CD4-positive, CD25-positive, alpha-beta regulatory T cell (primary cell): ENCODE data around the gene STAM. TPM values are rescaled to one million over a fixed set of nuclear protein-coding genes. Genes with fewer than 3 reads are reported as not detected.
A peak's percentile ranks its signal among the peaks of the same experiment; 100 is the strongest.
"Not testable (repeated sequence)": the region's sequence is repeated elsewhere in the genome, so short reads cannot be mapped to it uniquely, and the experiment has no call there.

Source experiments
- ATAC-seq, 2 donors: fragments of 150-1000 bp; cut with Tn5 transposase; one replicate each; pipeline ENCODE4 v1.10.0; 2021; ENCODE audit warnings: low read depth in 2 of 2, moderate number of reproducible peaks in 2 of 2, moderate library complexity in 1 of 2
- DNase-seq, 3 donors: peaks; one replicate each; pipeline versions ENCODE4 v3.0.0 to v3.0.0-alpha.2; 2012 to 2022; ENCODE audit warnings: mixed read lengths in 1 of 3
- H3K27ac ChIP-seq: one replicate; pipeline ENCODE4 v1.7.0; 2013; ENCODE audit warnings: mild to moderate bottlenecking, low read length; ENCODE audit not compliant: insufficient read depth, poor library complexity, severe bottlenecking
- H3K27me3 ChIP-seq: one replicate; pipeline ENCODE4 v1.7.0; 2013; ENCODE audit warnings: low read length; ENCODE audit not compliant: control insufficient read depth, insufficient read depth
- H3K36me3 ChIP-seq: one replicate; pipeline ENCODE4 v1.7.0; 2013; ENCODE audit warnings: mild to moderate bottlenecking, low read length, moderate library complexity; ENCODE audit not compliant: control insufficient read depth, insufficient read depth
- H3K4me1 ChIP-seq: 2 replicates; pipeline ENCODE4 v1.7.0; 2013; ENCODE audit warnings: mild to moderate bottlenecking, low read length; ENCODE audit not compliant: insufficient read depth, control insufficient read depth, poor library complexity, severe bottlenecking
- H3K4me3 ChIP-seq: one replicate; pipeline ENCODE4 v1.7.0; 2013; ENCODE audit warnings: low read depth, mild to moderate bottlenecking, low read length, moderate library complexity
- H3K9me3 ChIP-seq, 2 experiments: 1 replicate in 1 of 2; 2 replicates in 1 of 2; pipeline ENCODE4 v1.7.0; 2013; ENCODE audit warnings: low read length in 2 of 2, mild to moderate bottlenecking in 1 of 2, moderate library complexity in 1 of 2; ENCODE audit not compliant: control insufficient read depth in 2 of 2
- H3K27ac Mint-ChIP-seq, 3 donors: one replicate each; pipeline ENCODE4 v1.8.0; 2020 to 2022; ENCODE audit warnings: mild to moderate bottlenecking in 3 of 3, mixed read lengths in 3 of 3, moderate library complexity in 2 of 3
- H3K27me3 Mint-ChIP-seq: one replicate; pipeline ENCODE4 v1.8.0; 2022; ENCODE audit warnings: mild to moderate bottlenecking, mixed read lengths
- H3K36me3 Mint-ChIP-seq: one replicate; pipeline ENCODE4 v1.8.0; 2020; ENCODE audit warnings: mixed read lengths
- H3K4me1 Mint-ChIP-seq, 4 donors: one replicate each; pipeline ENCODE4 v1.8.0; 2020 to 2022; ENCODE audit warnings: mixed read lengths in 4 of 4, mild to moderate bottlenecking in 1 of 4
- H3K4me3 Mint-ChIP-seq, 4 donors: one replicate each; pipeline ENCODE4 v1.8.0; 2020 to 2022; ENCODE audit warnings: mild to moderate bottlenecking in 4 of 4, mixed read lengths in 4 of 4, moderate library complexity in 3 of 4
- H3K9me3 Mint-ChIP-seq, 7 donors: one replicate each; pipeline ENCODE4 v1.8.0; 2020 to 2022; ENCODE audit warnings: mixed read lengths in 7 of 7, mild to moderate bottlenecking in 3 of 7, moderate library complexity in 2 of 7
- polyA plus RNA-seq, 4 donors: library from polyadenylated mRNA; unstranded; fragments of 300-500 nt; fragmentation: Illumina TruSeq; gene quantifications; one replicate each; pipeline ENCODE4 v1.2.3, GENCODE V29; 2021
- total RNA-seq: library from RNA; stranded (reverse); gene quantifications from one replicate; pipeline ENCODE4 v1.2.3, GENCODE V29; 2022

Gene STAM
- total and polyA plus RNA-seq, 5 donors from 2014 or later = 48.0 to 154 (median 69.6) TPM

DNA sequence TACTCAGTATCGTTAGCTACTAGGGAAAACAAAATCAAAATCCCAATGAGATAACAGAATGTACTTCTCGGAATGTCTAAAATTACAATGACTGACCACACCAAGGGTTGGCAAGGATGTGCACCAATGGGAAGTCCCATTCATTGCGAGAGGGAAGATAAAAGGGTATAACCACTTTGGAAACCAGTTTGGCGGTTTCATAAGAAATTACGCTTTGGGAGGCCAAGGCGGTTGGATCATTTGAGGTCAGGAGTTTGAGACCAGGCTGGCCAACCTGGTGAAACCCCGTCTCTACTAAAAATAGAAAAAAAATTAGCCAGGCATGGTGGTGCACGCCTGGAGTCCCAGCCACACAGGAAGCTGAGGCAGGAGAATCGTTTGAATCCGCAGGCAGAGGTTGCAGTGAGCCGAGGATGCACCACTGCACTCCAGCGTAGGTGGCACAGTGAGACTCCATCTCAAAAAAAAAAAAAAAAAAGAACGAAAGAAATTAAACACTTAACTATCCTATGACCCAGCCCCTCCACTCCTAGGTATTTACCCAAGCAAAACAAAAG is 34.4 kb upstream of the STAM start:
- H3K4me3 Mint-ChIP-seq = peak overlapping the region in 1 of 4 donors; percentile 63
- no peaks in the 10 kb centered on the region for H3K27me3 Mint-ChIP-seq
- H3K9me3 Mint-ChIP-seq = peaks cover 0 to 1% (median 0%) of the 10 kb centered on the region in 7 donors
- H3K4me1 ChIP-seq = no peaks in the 10 kb centered on the region
- no peak for DNase-seq
- H3K27ac Mint-ChIP-seq = peak overlapping the region in 1 of 3 donors; percentile 42
- no peaks in the 10 kb centered on the region for H3K9me3 ChIP-seq
- H3K36me3 ChIP-seq = no peaks in the 10 kb centered on the region
- H3K36me3 Mint-ChIP-seq = peaks cover 3% of the 10 kb centered on the region
- no peaks in the 10 kb centered on the region for H3K27me3 ChIP-seq
- H3K4me3 ChIP-seq = no peak overlapping the region
- peaks cover 24 to 60% (median 40%) of the 10 kb centered on the region in 4 donors for H3K4me1 Mint-ChIP-seq
- ATAC-seq = no peak
- no peak overlapping the region for H3K27ac ChIP-seq

- peaks cover 10% of the 10 kb centered on the region for H3K4me1 ChIP-seq
- ATAC-seq = peak; percentile 51 to 57
- H3K36me3 ChIP-seq = peaks cover 3% of the 10 kb centered on the region
- peaks cover 13 to 36% (median 22%) of the 10 kb centered on the region in 4 donors for H3K4me1 Mint-ChIP-seq
- H3K9me3 ChIP-seq = no peaks in the 10 kb centered on the region
- peak overlapping the region; percentile 82 for H3K4me3 ChIP-seq
- peak; percentile 2 to 58 (median 36) for DNase-seq
- H3K36me3 Mint-ChIP-seq = no peaks in the 10 kb centered on the region
- peak overlapping the region; percentile 41 for H3K27ac ChIP-seq
- peaks cover 5% of the 10 kb centered on the region for H3K27me3 Mint-ChIP-seq
- H3K27me3 ChIP-seq = no peaks in the 10 kb centered on the region
- peak overlapping the region; percentile 83 to 89 (median 84) for H3K4me3 Mint-ChIP-seq
- H3K9me3 Mint-ChIP-seq = no peaks in the 10 kb centered on the region
- H3K27ac Mint-ChIP-seq = peak overlapping the region in 1 of 3 donors; percentile 42
These were observed 27.4 kb upstream of the STAM start for GRCh38 chr10:17616403-17617030.

DNA sequence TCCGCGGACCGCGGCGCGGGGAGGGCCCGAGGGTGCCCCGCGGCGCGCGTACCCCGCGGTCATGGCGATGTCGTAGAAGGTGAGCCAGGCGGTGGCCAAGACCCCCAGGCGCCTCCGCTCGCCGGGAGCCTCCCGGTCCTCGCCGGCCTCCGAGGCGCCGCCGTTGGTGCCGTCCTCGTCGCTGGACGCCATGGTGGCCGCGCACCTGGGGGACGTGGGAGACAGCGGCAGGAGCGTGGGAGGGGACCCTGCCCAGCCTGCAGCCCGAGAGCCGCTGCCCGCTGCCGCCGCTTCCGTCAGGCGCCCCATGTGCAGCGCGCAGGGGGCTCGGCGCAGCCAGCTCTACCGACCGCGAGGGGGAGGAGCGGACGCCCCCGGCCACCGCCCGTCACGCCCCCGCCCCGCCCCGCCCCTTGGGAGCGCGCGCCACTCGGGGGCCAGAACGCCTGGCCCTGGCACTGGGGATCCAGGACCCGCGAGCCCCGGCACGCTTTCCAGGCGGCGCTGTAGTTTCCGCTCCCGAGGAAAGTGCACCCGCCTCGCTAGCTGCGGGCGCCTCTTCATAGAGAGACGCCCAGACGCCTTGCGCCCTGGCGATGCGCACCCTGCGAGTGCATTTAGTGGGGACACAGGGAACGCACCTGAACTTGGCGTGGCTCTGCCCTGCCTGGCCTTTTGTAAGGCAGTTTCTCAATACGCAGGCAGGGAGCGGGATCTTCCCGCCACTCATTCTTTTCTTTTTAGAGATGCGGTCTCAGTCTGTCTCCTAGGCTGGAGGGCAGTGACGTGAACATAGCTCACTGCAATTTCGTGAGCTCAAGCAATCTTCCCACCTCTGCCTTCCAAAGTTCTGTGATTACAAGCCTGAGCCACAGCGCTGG is 26.7 kb upstream of the STAM start, which contains the start of gene HACD1:
Gene HACD1, minus strand, starts transcription at position 344 of the 881 bp plus-strand sequence. Its CDS starts 35 bp downstream, at position 309.
- Mint-ChIP-seq H3K27me3 (peaks cover 9% of the 10 kb centered on the region), H3K27ac (peak within 1 kb of the TSS; percentile 72 to 83 (median 78)), H3K9me3 (no peaks in the 10 kb centered on the region), H3K4me1 (peaks cover 13 to 31% (median 18%) of the 10 kb centered on the region in 4 donors), H3K36me3 (no peaks in the 10 kb centered on the region), H3K4me3 (peak within 1 kb of the TSS; percentile 90 to 94 (median 94))
- Histone ChIP-seq H3K9me3 (no peaks in the 10 kb centered on the region), H3K27ac (peak within 1 kb of the TSS; percentile 41), H3K36me3 (peaks cover 3% of the 10 kb centered on the region), H3K4me3 (peak within 1 kb of the TSS; percentile 86), H3K4me1 (peaks cover 10% of the 10 kb centered on the region), H3K27me3 (no peaks in the 10 kb centered on the region)
- DNase-seq (peak; percentile 62 to 70 (median 69)), ATAC-seq (peak; percentile 65 to 77)

DNA sequence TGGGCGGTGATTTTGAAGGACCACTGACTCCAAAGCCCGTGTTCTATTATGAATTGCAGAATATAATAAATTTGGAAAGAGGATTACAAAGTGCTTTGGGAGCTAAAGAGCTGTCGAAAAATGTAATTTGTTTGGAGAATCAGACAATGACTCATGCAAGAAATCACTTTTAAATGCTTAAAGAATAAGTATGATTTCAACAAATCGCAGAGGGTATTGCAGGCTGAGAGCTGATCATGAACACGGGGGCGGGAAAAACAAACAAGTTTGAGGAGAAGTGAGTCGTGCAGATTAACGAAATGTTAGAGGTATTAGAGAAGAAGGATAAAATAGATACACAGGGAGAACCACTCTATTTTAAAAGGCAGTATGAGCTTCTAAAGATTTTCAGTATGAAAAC is 21.9 kb upstream of the STAM start:
- H3K4me3 Mint-ChIP-seq = peak overlapping the region in 1 of 4 donors; percentile 39
- Histone ChIP-seq H3K4me1 (peaks cover 6% of the 10 kb centered on the region), H3K9me3 (no peaks in the 10 kb centered on the region), H3K27me3 (no peaks in the 10 kb centered on the region), H3K4me3 (no peak overlapping the region), H3K36me3 (no peaks in the 10 kb centered on the region), H3K27ac (no peak overlapping the region)
- no peaks in the 10 kb centered on the region for H3K36me3 Mint-ChIP-seq
- peaks cover 23% of the 10 kb centered on the region for H3K27me3 Mint-ChIP-seq
- no peaks in the 10 kb centered on the region for H3K9me3 Mint-ChIP-seq
- H3K4me1 Mint-ChIP-seq = peaks cover 0 to 9% (median 3%) of the 10 kb centered on the region in 4 donors
- no peak overlapping the region for H3K27ac Mint-ChIP-seq
- ATAC-seq (no peak), DNase-seq (no peak)

DNA sequence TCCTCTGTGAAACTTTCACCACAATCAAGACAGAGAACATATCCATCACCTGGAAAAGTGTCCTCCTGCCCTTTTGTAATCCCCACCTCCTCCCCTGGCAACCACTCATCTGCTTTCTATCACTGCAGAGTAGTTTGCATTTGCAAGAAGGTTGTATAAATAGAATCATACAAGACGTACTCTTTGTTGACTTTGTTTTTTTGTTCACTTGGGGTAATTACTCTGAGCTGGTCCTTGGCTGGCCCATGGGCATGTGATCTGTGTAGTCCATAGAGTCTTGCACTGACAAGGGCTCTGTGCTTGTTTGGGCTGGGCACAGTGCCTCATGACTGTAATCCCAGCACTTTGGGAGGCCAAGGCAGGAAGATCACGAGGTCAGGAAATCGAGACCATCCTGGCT is 19.0 kb upstream of the STAM start:
- no peaks in the 10 kb centered on the region for H3K4me1 Mint-ChIP-seq
- H3K36me3 Mint-ChIP-seq = no peaks in the 10 kb centered on the region
- no peaks in the 10 kb centered on the region for H3K9me3 Mint-ChIP-seq
- no peaks in the 10 kb centered on the region for H3K36me3 ChIP-seq
- DNase-seq (no peak), ATAC-seq (no peak)
- no peaks in the 10 kb centered on the region for H3K4me1 ChIP-seq
- H3K27me3 Mint-ChIP-seq = peaks cover 18% of the 10 kb centered on the region
- no peak overlapping the region for H3K4me3 ChIP-seq
- no peak overlapping the region for H3K27ac ChIP-seq
- no peak overlapping the region for H3K4me3 Mint-ChIP-seq
- no peaks in the 10 kb centered on the region for H3K27me3 ChIP-seq
- H3K27ac Mint-ChIP-seq = no peak overlapping the region
- no peaks in the 10 kb centered on the region for H3K9me3 ChIP-seq

DNA sequence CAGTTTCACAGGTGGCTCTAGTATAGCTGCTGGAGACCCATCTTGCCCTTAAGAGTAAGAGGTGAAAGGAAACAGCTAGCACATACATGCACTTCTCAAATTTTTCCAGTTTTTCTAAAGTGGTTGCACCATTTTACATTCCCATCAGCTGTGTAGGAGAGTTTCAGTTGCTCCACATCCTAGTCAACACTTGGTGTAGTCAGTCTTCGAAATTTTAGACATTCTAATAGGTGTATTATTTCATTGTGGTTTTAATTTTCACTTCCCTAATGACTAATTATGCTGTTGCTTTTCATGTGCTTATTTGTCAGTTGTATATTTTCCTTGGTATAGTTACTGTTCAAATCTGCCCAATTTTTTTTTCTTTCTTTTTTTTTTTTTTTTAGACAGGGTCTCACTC is 17.3 kb upstream of the STAM start:
- Mint-ChIP-seq H3K27me3 (peaks cover 17% of the 10 kb centered on the region), H3K4me1 (no peaks in the 10 kb centered on the region), H3K9me3 (no peaks in the 10 kb centered on the region), H3K4me3 (no peak overlapping the region), H3K36me3 (no peaks in the 10 kb centered on the region), H3K27ac (no peak overlapping the region)
- H3K36me3 ChIP-seq = no peaks in the 10 kb centered on the region
- H3K9me3 ChIP-seq = no peaks in the 10 kb centered on the region
- DNase-seq (no peak), ATAC-seq (no peak)
- no peaks in the 10 kb centered on the region for H3K27me3 ChIP-seq
- no peak overlapping the region for H3K27ac ChIP-seq
- no peaks in the 10 kb centered on the region for H3K4me1 ChIP-seq
- H3K4me3 ChIP-seq = no peak overlapping the region

- H3K27ac Mint-ChIP-seq = peak overlapping the region in 1 of 3 donors; percentile 43
- not testable (repeated sequence) for H3K27me3 Mint-ChIP-seq, H3K9me3 Mint-ChIP-seq, H3K27me3 ChIP-seq, DNase-seq, H3K36me3 Mint-ChIP-seq, H3K4me3 Mint-ChIP-seq, H3K9me3 ChIP-seq, ATAC-seq, H3K4me1 ChIP-seq, H3K27ac ChIP-seq, H3K36me3 ChIP-seq, H3K4me3 ChIP-seq, H3K4me1 Mint-ChIP-seq
These were observed 11.4 kb upstream of the STAM start for GRCh38 chr10:17632590-17632989.
